A549 (cell line): ENCODE measurements around the gene NOXA1. TPM values are rescaled to one million over a fixed set of nuclear protein-coding genes. Genes with fewer than 3 reads are reported as not detected.

Experiments
- ATAC-seq, 2 experiments: fragments of 200-7000 bp in 1 of 2; fragments of >200 bp in 1 of 2; cut with Nextera tagmentation in 1 of 2; cut with Tn5 transposase in 1 of 2; 3 replicates each; pipeline versions ENCODE4 v1.8.0 to v1.9.1; 2018 to 2020; ENCODE audit warnings: mild to moderate bottlenecking in 1 of 2, moderate library complexity in 1 of 2
- CTCF ChIA-PET: fragments of 300-600 bp; sonication (Branson Sonifier 250); formaldehyde crosslinking; extraction: SDS; loops from one replicate; lab custom pipeline; 2021; ENCODE audit warnings: antibody characterized with exemption, inconsistent platforms; lab: Yijun Ruan, JAX
- POLR2A ChIA-PET: fragments of 350-600 bp; formaldehyde crosslinking; extraction: SDS; loops from one replicate; lab custom pipeline; 2021; ENCODE audit warnings: antibody characterized with exemption, inconsistent platforms; lab: Yijun Ruan, JAX
- DNase-seq, 2 experiments: peaks; one replicate each; pipeline versions ENCODE4 v3.0.0 to v3.0.0-alpha.2; 2011 to 2016; ENCODE audit warnings: low read depth in 1 of 2, low spot score in 1 of 2
- FAIRE-seq: peaks from 2 replicates; lab custom pipeline; 2011; peaks lifted over from hg19 to GRCh38; lab: Jason Lieb, UNC
- H3K27ac ChIP-seq, 2 experiments: fragments of >200 bp; sonication (Bioruptor Twin); formaldehyde crosslinking; 3 replicates each; pipeline ENCODE4 v1.5.1; 2016 to 2017
- H3K4me1 ChIP-seq: fragments of >200 bp; sonication (Bioruptor Twin); formaldehyde crosslinking; 3 replicates; pipeline ENCODE4 v1.6.1; 2016
- H3K4me2 ChIP-seq: fragments of >200 bp; sonication (Bioruptor Twin); formaldehyde crosslinking; 3 replicates; pipeline ENCODE4 v1.6.1; 2016
- H3K4me3 ChIP-seq: fragments of >200 bp; sonication (Bioruptor Twin); formaldehyde crosslinking; 3 replicates; pipeline ENCODE4 v1.5.1; 2016
- H3K9me3 ChIP-seq: fragments of >200 bp; sonication (Bioruptor Twin); formaldehyde crosslinking; 3 replicates; pipeline ENCODE4 v1.6.1; 2016
- BCL3 ChIP-seq: fragments of >200 bp; sonication (Bioruptor Twin); formaldehyde crosslinking; IDR thresholded peaks from 3 replicates; pipeline ENCODE4 v1.6.1; 2016
- BHLHE40 ChIP-seq: IDR thresholded peaks from 2 replicates; pipeline ENCODE4 v1.6.1; 2012; ENCODE audit warnings: low read depth, low read length, inconsistent platforms
- CBX2 ChIP-seq: fragments of 200-600 bp; sonication (generic); IDR thresholded peaks from 2 replicates; pipeline ENCODE4 v1.6.1; 2016; ENCODE audit warnings: low read depth, mild to moderate bottlenecking, borderline replicate concordance
- CEBPB ChIP-seq, 2 experiments: fragments of >200 bp in 1 of 2; sonication (Bioruptor Twin) in 1 of 2; formaldehyde crosslinking in 1 of 2; IDR thresholded peaks; 2 replicates each; pipeline ENCODE4 v1.6.1; 2012 to 2016
- CHD4 ChIP-seq: fragments of 200-600 bp; sonication (generic); IDR thresholded peaks from 2 replicates; pipeline ENCODE4 v1.6.1; 2016; ENCODE audit warnings: antibody characterized with exemption, mild to moderate bottlenecking, borderline replicate concordance
- EHMT2 ChIP-seq: fragments of 200-600 bp; sonication (generic); IDR thresholded peaks from 2 replicates; pipeline ENCODE4 v1.6.1; 2016; ENCODE audit warnings: antibody characterized with exemption, low read depth, mild to moderate bottlenecking, moderate library complexity
- EP300 ChIP-seq, 2 experiments: fragments of >200 bp; sonication (Bioruptor Twin); formaldehyde crosslinking; IDR thresholded peaks; 2 replicates in 1 of 2; 3 replicates in 1 of 2; pipeline ENCODE4 v1.6.1; 2016 to 2017
- FOSL2 ChIP-seq, 2 experiments: fragments of 450-650 bp in 1 of 2; fragments of >200 bp in 1 of 2; sonication (Bioruptor Twin) in 1 of 2; formaldehyde crosslinking; IDR thresholded peaks; 2 replicates each; pipeline versions ENCODE4 v1.5.0 to v1.6.1; 2016 to 2020; ENCODE audit warnings: mild to moderate bottlenecking in 1 of 2, moderate library complexity in 1 of 2
- FOXS1 ChIP-seq: fragments of 250-450 bp; sonication (Bioruptor Pico); IDR thresholded peaks from 2 replicates; pipeline ENCODE4 v1.5.0; 2020; ENCODE audit warnings: mild to moderate bottlenecking, moderate library complexity
- GATA3 ChIP-seq: IDR thresholded peaks from 2 replicates; pipeline ENCODE4 v1.6.1; 2012; ENCODE audit warnings: borderline replicate concordance
- HDAC2 ChIP-seq: fragments of 200-600 bp; sonication (generic); IDR thresholded peaks from 2 replicates; pipeline ENCODE4 v1.6.1; 2016
- HEYL ChIP-seq: fragments of 250-450 bp; sonication (Bioruptor Pico); IDR thresholded peaks from 2 replicates; pipeline ENCODE4 v1.8.0; 2021; ENCODE audit warnings: mild to moderate bottlenecking, moderate library complexity
- HOXB13 ChIP-seq: fragments of 250-450 bp; sonication (Bioruptor Pico); IDR thresholded peaks from 2 replicates; pipeline ENCODE4 v1.5.0; 2020; ENCODE audit warnings: low read depth, mild to moderate bottlenecking, moderate library complexity
- JUN ChIP-seq, 2 experiments: fragments of >200 bp; sonication (Bioruptor Twin); formaldehyde crosslinking; IDR thresholded peaks; 2 replicates in 1 of 2; 3 replicates in 1 of 2; pipeline ENCODE4 v1.6.1; 2016 to 2017
- JUNB ChIP-seq: fragments of >200 bp; sonication (Bioruptor Twin); formaldehyde crosslinking; IDR thresholded peaks from 2 replicates; pipeline ENCODE4 v1.6.1; 2016
- KDM1A ChIP-seq: fragments of 200-600 bp; sonication (generic); IDR thresholded peaks from 2 replicates; pipeline ENCODE4 v1.6.1; 2016; ENCODE audit warnings: low read depth, mild to moderate bottlenecking
- MAZ ChIP-seq: fragments of 150-350 bp; IDR thresholded peaks from 2 replicates; pipeline ENCODE4 v1.6.1; 2014; ENCODE audit warnings: antibody characterized with exemption, low read depth, low read length, borderline replicate concordance
- NPAS2 ChIP-seq: fragments of 250-450 bp; sonication (Bioruptor Pico); IDR thresholded peaks from 2 replicates; pipeline ENCODE4 v1.8.0; 2022; ENCODE audit warnings: mild to moderate bottlenecking, moderate library complexity, borderline replicate concordance
- PHF8 ChIP-seq: fragments of 200-600 bp; sonication (generic); IDR thresholded peaks from 2 replicates; pipeline ENCODE4 v1.6.1; 2016; ENCODE audit warnings: low read depth, mild to moderate bottlenecking, antibody characterized with exemption, moderate library complexity, borderline replicate concordance
- POLR2A ChIP-seq: IDR thresholded peaks from 2 replicates; pipeline ENCODE4 v1.6.1; 2012; ENCODE audit warnings: mild to moderate bottlenecking, low read length
- RARB ChIP-seq: fragments of 250-450 bp; sonication (Bioruptor Pico); IDR thresholded peaks from 2 replicates; pipeline ENCODE4 v1.8.0; 2021; ENCODE audit warnings: mild to moderate bottlenecking, moderate library complexity
- RCOR1 ChIP-seq: fragments of 150-350 bp; IDR thresholded peaks from 2 replicates; pipeline ENCODE4 v1.6.1; 2014; ENCODE audit warnings: antibody characterized with exemption, low read length, low read depth
- SMC3 ChIP-seq: fragments of >200 bp; sonication (Bioruptor Twin); formaldehyde crosslinking; IDR thresholded peaks from 3 replicates; pipeline ENCODE4 v1.6.1; 2018; ENCODE audit warnings: inconsistent platforms
- ZFP36 ChIP-seq: fragments of 450-650 bp; IDR thresholded peaks from 2 replicates; pipeline ENCODE4 v1.6.1; 2014; ENCODE audit warnings: borderline replicate concordance; ENCODE audit not compliant: partially characterized antibody
- ZSCAN20 ChIP-seq: fragments of 250-450 bp; sonication (Bioruptor Pico); IDR thresholded peaks from 2 replicates; pipeline ENCODE4 v1.8.0; 2022; ENCODE audit warnings: mild to moderate bottlenecking, moderate library complexity
- WGBS: methylation state at CpG from one replicate; pipeline ENCODE4 v1.1.6; 2017; ENCODE audit errors: missing lambda C conversion rate; 5-methylcytosine and 5-hydroxymethylcytosine counted together
- polyA plus RNA-seq, 4 experiments: library from polyadenylated mRNA; depleted of rRNA in 3 of 4; stranded (reverse); fragments of >200 nt; fragmentation: RNase III in 1 of 4; extraction: RNeasy Plus Mini Kit Qiagen cat#74134 plus additional on column Dnase treatment in 1 of 4; gene quantifications; 2 replicates in 3 of 4; 3 replicates in 1 of 4; pipeline ENCODE4 v1.2.3, GENCODE V29; 2011 to 2017
- TF ChIP-seq, protein P1 (sequence below): IDR thresholded peaks from 2 replicates; pipeline ENCODE4 v1.6.1; 2012
- TF ChIP-seq, protein P2 (sequence below): fragments of 450-650 bp; IDR thresholded peaks from 2 replicates; pipeline ENCODE4 v1.6.1; 2014; ENCODE audit warnings: antibody characterized with exemption
- TF ChIP-seq, protein P3 (sequence below): fragments of >200 bp; sonication (Bioruptor Twin); formaldehyde crosslinking; IDR thresholded peaks from 3 replicates; pipeline ENCODE4 v1.5.1; 2016
- TF ChIP-seq, protein P4 (sequence below): fragments of 250-450 bp; sonication (Bioruptor Pico); IDR thresholded peaks from 2 replicates; pipeline ENCODE4 v1.5.0; 2021; ENCODE audit warnings: mild to moderate bottlenecking, moderate library complexity, borderline replicate concordance
- TF ChIP-seq, protein P5 (sequence below): fragments of >200 bp; sonication (Bioruptor Twin); formaldehyde crosslinking; IDR thresholded peaks from 2 replicates; pipeline ENCODE4 v1.6.1; 2016

Gene NOXA1
- polyA plus RNA-seq, 2 of the 4 experiments (the other 2 are of a cell fraction): 0.44 to 1.5 TPM

GRCh38 chr9:137433916-137434431, 10.8 kb downstream of the NOXA1 start:
- Histone ChIP-seq H3K27ac (no peak overlapping the region), H3K4me3 (no peak overlapping the region), H3K9me3 (no peaks in the 10 kb centered on the region), H3K4me1 (peaks cover 24% of the 10 kb centered on the region), H3K4me2 (no peak overlapping the region)
- TF ChIP-seq CBX2: no peak
- TF ChIP-seq NPAS2 (CRISPR knock-in tag): no peak
- TF ChIP-seq EP300 (IDR thresholded peaks at IDR 0.05): no peak
- TF ChIP-seq RCOR1: no peak
- no peak for TF ChIP-seq POLR2A
- no peak for TF ChIP-seq CHD4
- no peak for TF ChIP-seq HEYL
- TF ChIP-seq JUN (IDR thresholded peaks at IDR 0.05): no peak
- no peak for TF ChIP-seq MAZ
- TF ChIP-seq KDM1A: no peak
- TF ChIP-seq CEBPB (IDR thresholded peaks at IDR 0.05): no peak
- TF ChIP-seq FOSL2 (IDR thresholded peaks at IDR 0.05): no peak
- TF ChIP-seq FOSL2 (CRISPR knock-in tag; IDR thresholded peaks at IDR 0.05): no peak
- TF ChIP-seq, protein P1, sequence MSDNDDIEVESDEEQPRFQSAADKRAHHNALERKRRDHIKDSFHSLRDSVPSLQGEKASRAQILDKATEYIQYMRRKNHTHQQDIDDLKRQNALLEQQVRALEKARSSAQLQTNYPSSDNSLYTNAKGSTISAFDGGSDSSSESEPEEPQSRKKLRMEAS: no peak
- no peak for TF ChIP-seq BHLHE40
- TF ChIP-seq, protein P2, sequence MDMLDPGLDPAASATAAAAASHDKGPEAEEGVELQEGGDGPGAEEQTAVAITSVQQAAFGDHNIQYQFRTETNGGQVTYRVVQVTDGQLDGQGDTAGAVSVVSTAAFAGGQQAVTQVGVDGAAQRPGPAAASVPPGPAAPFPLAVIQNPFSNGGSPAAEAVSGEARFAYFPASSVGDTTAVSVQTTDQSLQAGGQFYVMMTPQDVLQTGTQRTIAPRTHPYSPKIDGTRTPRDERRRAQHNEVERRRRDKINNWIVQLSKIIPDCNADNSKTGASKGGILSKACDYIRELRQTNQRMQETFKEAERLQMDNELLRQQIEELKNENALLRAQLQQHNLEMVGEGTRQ: no peak
- TF ChIP-seq EHMT2: no peak
- TF ChIP-seq ZSCAN20 (CRISPR knock-in tag): no peak
- no peak for FAIRE-seq
- WGBS: 96% methylated on average over 9 of the region's 26 CpGs
- no peak for DNase-seq
- ChIA-PET POLR2A (no interaction called here), CTCF (interaction anchor here (0.6 to 8.1 kb wide), 5 partner anchors 10 to 168 kb away, joined by 3 to 98 read pairs (median 3); partner anchors contain the start of genes ENTPD8, EXD3 and NOXA1)
- no peak for ATAC-seq

DNA sequence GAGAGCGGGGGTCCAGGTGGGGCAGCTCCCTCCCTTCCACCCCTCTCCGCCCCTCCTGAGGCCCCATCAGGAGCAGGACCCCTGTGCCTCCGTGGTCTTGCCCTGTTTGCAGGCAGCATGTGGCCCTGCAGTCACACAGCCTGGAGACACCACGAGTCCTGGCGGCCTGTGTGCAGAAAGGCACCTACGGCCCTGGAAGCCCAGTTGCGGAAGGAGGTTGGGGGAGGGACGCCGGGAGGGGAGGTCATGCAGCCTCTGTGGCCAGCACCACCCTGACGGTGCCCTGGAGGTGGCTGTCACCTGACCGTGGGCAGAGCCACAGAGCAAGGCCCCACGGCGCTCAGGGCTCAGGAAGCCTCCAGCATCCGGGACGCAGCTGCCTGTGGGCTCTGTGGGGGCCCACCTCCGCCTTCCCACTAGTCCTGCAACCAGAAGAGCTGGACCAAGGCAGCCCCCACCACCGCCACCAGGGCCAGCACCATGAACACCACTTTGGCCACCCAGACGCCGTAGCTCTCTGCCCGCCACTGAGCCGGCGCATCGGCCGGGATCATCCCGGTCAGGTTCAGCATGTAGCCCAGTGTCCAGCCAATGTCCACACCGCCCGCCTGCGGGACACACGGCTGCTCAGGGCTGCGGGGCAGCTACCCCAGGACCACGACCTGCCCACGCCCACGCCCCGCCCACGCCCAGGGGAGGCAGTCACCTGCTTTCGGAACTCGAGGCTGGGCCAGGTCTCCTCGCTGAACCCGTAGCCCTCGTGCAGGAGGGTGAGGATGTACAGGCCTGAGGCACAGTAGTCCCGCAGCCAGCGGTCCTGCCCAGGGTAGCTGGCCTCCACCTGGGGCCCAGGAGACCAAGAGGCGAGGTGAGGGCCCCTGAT, 11.5 kb downstream of the NOXA1 start:
- CTCF ChIA-PET: interaction anchor here (0.6 to 7.4 kb wide), 4 partner anchors 11 to 138 kb away, joined by 3 to 86 read pairs (median 4); partner anchors contain the start of genes EXD3 and NOXA1
- Histone ChIP-seq H3K27ac (no peak overlapping the region), H3K4me3 (no peak overlapping the region), H3K4me1 (peaks cover 23% of the 10 kb centered on the region), H3K9me3 (no peaks in the 10 kb centered on the region), H3K4me2 (no peak overlapping the region)
- DNase-seq: no peak
- ATAC-seq: no peak
- WGBS: 88% methylated on average over 18 of the region's 43 CpGs
- TF ChIP-seq GATA3: no peak
- no peak for TF ChIP-seq SMC3
- no peak for TF ChIP-seq BCL3
- TF ChIP-seq HOXB13 (CRISPR knock-in tag): no peak
- TF ChIP-seq, protein P3, sequence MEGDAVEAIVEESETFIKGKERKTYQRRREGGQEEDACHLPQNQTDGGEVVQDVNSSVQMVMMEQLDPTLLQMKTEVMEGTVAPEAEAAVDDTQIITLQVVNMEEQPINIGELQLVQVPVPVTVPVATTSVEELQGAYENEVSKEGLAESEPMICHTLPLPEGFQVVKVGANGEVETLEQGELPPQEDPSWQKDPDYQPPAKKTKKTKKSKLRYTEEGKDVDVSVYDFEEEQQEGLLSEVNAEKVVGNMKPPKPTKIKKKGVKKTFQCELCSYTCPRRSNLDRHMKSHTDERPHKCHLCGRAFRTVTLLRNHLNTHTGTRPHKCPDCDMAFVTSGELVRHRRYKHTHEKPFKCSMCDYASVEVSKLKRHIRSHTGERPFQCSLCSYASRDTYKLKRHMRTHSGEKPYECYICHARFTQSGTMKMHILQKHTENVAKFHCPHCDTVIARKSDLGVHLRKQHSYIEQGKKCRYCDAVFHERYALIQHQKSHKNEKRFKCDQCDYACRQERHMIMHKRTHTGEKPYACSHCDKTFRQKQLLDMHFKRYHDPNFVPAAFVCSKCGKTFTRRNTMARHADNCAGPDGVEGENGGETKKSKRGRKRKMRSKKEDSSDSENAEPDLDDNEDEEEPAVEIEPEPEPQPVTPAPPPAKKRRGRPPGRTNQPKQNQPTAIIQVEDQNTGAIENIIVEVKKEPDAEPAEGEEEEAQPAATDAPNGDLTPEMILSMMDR: no peak
- TF ChIP-seq, protein P4, sequence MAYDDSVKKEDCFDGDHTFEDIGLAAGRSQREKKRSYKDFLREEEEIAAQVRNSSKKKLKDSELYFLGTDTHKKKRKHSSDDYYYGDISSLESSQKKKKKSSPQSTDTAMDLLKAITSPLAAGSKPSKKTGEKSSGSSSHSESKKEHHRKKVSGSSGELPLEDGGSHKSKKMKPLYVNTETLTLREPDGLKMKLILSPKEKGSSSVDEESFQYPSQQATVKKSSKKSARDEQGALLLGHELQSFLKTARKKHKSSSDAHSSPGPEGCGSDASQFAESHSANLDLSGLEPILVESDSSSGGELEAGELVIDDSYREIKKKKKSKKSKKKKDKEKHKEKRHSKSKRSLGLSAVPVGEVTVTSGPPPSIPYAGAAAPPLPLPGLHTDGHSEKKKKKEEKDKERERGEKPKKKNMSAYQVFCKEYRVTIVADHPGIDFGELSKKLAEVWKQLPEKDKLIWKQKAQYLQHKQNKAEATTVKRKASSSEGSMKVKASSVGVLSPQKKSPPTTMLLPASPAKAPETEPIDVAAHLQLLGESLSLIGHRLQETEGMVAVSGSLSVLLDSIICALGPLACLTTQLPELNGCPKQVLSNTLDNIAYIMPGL: no peak
- TF ChIP-seq, protein P5, sequence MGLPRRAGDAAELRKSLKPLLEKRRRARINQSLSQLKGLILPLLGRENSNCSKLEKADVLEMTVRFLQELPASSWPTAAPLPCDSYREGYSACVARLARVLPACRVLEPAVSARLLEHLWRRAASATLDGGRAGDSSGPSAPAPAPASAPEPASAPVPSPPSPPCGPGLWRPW: no peak
- TF ChIP-seq JUNB: no peak
- TF ChIP-seq, protein P1: no peak
- TF ChIP-seq RARB (CRISPR knock-in tag): no peak
- TF ChIP-seq CHD4: no peak
- TF ChIP-seq ZFP36: no peak
- TF ChIP-seq PHF8: no peak
- TF ChIP-seq HEYL: no peak
- no peak for TF ChIP-seq FOXS1 (CRISPR knock-in tag)
- no peak for TF ChIP-seq HDAC2
- POLR2A ChIA-PET: no interaction called here
- FAIRE-seq: no peak
